T-helper 1 cell treated with Interleukin-12 subunit alpha and Interleukin-12 subunit beta and Interleukin-4 antibody, amounts not matched to agents 30 μg/mL and 1 μg/mL, for 36 hours (primary cell): ENCODE measurements around the gene EPS8.
"Not testable (repeated sequence)": the region's sequence is repeated elsewhere in the genome, so short reads cannot be mapped to it uniquely, and the experiment has no call there.

Experiments used
- H3K27ac Mint-ChIP-seq: one replicate; pipeline ENCODE4 v1.8.0; 2021; ENCODE audit warnings: mild to moderate bottlenecking, mixed read lengths
- H3K27me3 Mint-ChIP-seq: one replicate; pipeline ENCODE4 v1.8.0; 2021; ENCODE audit warnings: low read depth, mixed read lengths
- H3K36me3 Mint-ChIP-seq: one replicate; pipeline ENCODE4 v1.8.0; 2021; ENCODE audit warnings: low read depth, mixed read lengths
- H3K4me1 Mint-ChIP-seq: one replicate; pipeline ENCODE4 v1.8.0; 2021; ENCODE audit warnings: low read depth, mixed read lengths
- H3K4me3 Mint-ChIP-seq: one replicate; pipeline ENCODE4 v1.8.0; 2021; ENCODE audit warnings: mild to moderate bottlenecking, moderate library complexity, mixed read lengths
- H3K9me3 Mint-ChIP-seq: one replicate; pipeline ENCODE4 v1.8.0; 2021; ENCODE audit warnings: mixed read lengths

EPS8 gene

GRCh38 chr12:15629108-15629507 is 160.1 kb downstream of the EPS8 start:
- H3K27me3 Mint-ChIP-seq, result peaks cover 9% of the 10 kb centered on the region
- H3K9me3 Mint-ChIP-seq, result no peaks in the 10 kb centered on the region
- H3K4me3 Mint-ChIP-seq, result no peak overlapping the region
- H3K27ac Mint-ChIP-seq, result no peak overlapping the region
- H3K4me1 Mint-ChIP-seq, result peaks cover 2% of the 10 kb centered on the region
- H3K36me3 Mint-ChIP-seq, result no peaks in the 10 kb centered on the region

GRCh38 chr12:15627995-15628945 is 160.9 kb downstream of the EPS8 start:
- no peak overlapping the region for H3K27ac Mint-ChIP-seq
- peaks cover 2% of the 10 kb centered on the region for H3K4me1 Mint-ChIP-seq
- H3K27me3 Mint-ChIP-seq, result peaks cover 4% of the 10 kb centered on the region
- H3K4me3 Mint-ChIP-seq, result no peak overlapping the region
- no peaks in the 10 kb centered on the region for H3K36me3 Mint-ChIP-seq
- no peaks in the 10 kb centered on the region for H3K9me3 Mint-ChIP-seq

GRCh38 chr12:15625075-15625474 is 164.1 kb downstream of the EPS8 start:
- peaks cover 2% of the 10 kb centered on the region for H3K27me3 Mint-ChIP-seq
- no peak overlapping the region for H3K27ac Mint-ChIP-seq
- no peak overlapping the region for H3K4me3 Mint-ChIP-seq
- no peaks in the 10 kb centered on the region for H3K36me3 Mint-ChIP-seq
- H3K4me1 Mint-ChIP-seq, result peaks cover 2% of the 10 kb centered on the region
- no peaks in the 10 kb centered on the region for H3K9me3 Mint-ChIP-seq

- H3K4me3 Mint-ChIP-seq, result no peak overlapping the region
- H3K4me1 Mint-ChIP-seq, result no peaks in the 10 kb centered on the region
- H3K36me3 Mint-ChIP-seq, result no peaks in the 10 kb centered on the region
- no peak overlapping the region for H3K27ac Mint-ChIP-seq
- no peaks in the 10 kb centered on the region for H3K9me3 Mint-ChIP-seq
- H3K27me3 Mint-ChIP-seq, result peaks cover 2% of the 10 kb centered on the region
Observed at GRCh38 chr12:15620741-15621539, 168.2 kb downstream of the EPS8 start.

GRCh38 chr12:15616495-15616894 is 172.7 kb downstream of the EPS8 start:
- not testable (repeated sequence) for H3K4me1 Mint-ChIP-seq, H3K27ac Mint-ChIP-seq, H3K9me3 Mint-ChIP-seq, H3K27me3 Mint-ChIP-seq, H3K36me3 Mint-ChIP-seq, H3K4me3 Mint-ChIP-seq

- no peaks in the 10 kb centered on the region for H3K9me3 Mint-ChIP-seq
- no peak overlapping the region for H3K4me3 Mint-ChIP-seq
- no peak overlapping the region for H3K27ac Mint-ChIP-seq
- H3K4me1 Mint-ChIP-seq, result no peaks in the 10 kb centered on the region
- H3K27me3 Mint-ChIP-seq, result peaks cover 8% of the 10 kb centered on the region
- no peaks in the 10 kb centered on the region for H3K36me3 Mint-ChIP-seq
Observed at GRCh38 chr12:15613981-15614380, 175.2 kb downstream of the EPS8 start.

GRCh38 chr12:15608941-15609340 is 180.2 kb downstream of the EPS8 start:
- Mint-ChIP-seq H3K36me3 (no peaks in the 10 kb centered on the region), H3K27me3 (peaks cover under 1% of the 10 kb centered on the region), H3K4me1 (no peaks in the 10 kb centered on the region), H3K27ac (no peak overlapping the region), H3K4me3 (no peak overlapping the region), H3K9me3 (no peaks in the 10 kb centered on the region)

GRCh38 chr12:15608406-15608805 is 180.8 kb downstream of the EPS8 start:
- no peaks in the 10 kb centered on the region for H3K27me3 Mint-ChIP-seq
- H3K9me3 Mint-ChIP-seq, result no peaks in the 10 kb centered on the region
- H3K36me3 Mint-ChIP-seq, result no peaks in the 10 kb centered on the region
- no peaks in the 10 kb centered on the region for H3K4me1 Mint-ChIP-seq
- H3K27ac Mint-ChIP-seq, result no peak overlapping the region
- no peak overlapping the region for H3K4me3 Mint-ChIP-seq

- no peak overlapping the region for H3K27ac Mint-ChIP-seq
- H3K27me3 Mint-ChIP-seq, result no peaks in the 10 kb centered on the region
- no peaks in the 10 kb centered on the region for H3K9me3 Mint-ChIP-seq
- no peak overlapping the region for H3K4me3 Mint-ChIP-seq
- H3K4me1 Mint-ChIP-seq, result no peaks in the 10 kb centered on the region
- H3K36me3 Mint-ChIP-seq, result no peaks in the 10 kb centered on the region
Observed at GRCh38 chr12:15605881-15606590, 183.2 kb downstream of the EPS8 start.

GRCh38 chr12:15603474-15604085 is 185.6 kb downstream of the EPS8 start:
- Mint-ChIP-seq H3K4me1 (no peaks in the 10 kb centered on the region), H3K4me3 (no peak overlapping the region), H3K27ac (no peak overlapping the region), H3K36me3 (no peaks in the 10 kb centered on the region), H3K9me3 (no peaks in the 10 kb centered on the region), H3K27me3 (no peaks in the 10 kb centered on the region)

- H3K27ac Mint-ChIP-seq, result no peak overlapping the region
- H3K9me3 Mint-ChIP-seq, result no peaks in the 10 kb centered on the region
- no peaks in the 10 kb centered on the region for H3K36me3 Mint-ChIP-seq
- no peaks in the 10 kb centered on the region for H3K4me1 Mint-ChIP-seq
- no peaks in the 10 kb centered on the region for H3K27me3 Mint-ChIP-seq
- H3K4me3 Mint-ChIP-seq, result no peak overlapping the region
Observed at GRCh38 chr12:15602051-15602672, 187.0 kb downstream of the EPS8 start.

GRCh38 chr12:15601210-15601800 is 187.9 kb downstream of the EPS8 start:
- no peak overlapping the region for H3K27ac Mint-ChIP-seq
- H3K9me3 Mint-ChIP-seq, result no peaks in the 10 kb centered on the region
- H3K4me3 Mint-ChIP-seq, result no peak overlapping the region
- no peaks in the 10 kb centered on the region for H3K27me3 Mint-ChIP-seq
- no peaks in the 10 kb centered on the region for H3K36me3 Mint-ChIP-seq
- no peaks in the 10 kb centered on the region for H3K4me1 Mint-ChIP-seq

GRCh38 chr12:15600223-15600935 is 188.8 kb downstream of the EPS8 start:
- Mint-ChIP-seq H3K4me1 (no peaks in the 10 kb centered on the region), H3K27ac (no peak overlapping the region)

More at GRCh38 chr12:15600223-15600935, 188.8 kb downstream of the EPS8 start:
- Mint-ChIP-seq H3K9me3 (no peaks in the 10 kb centered on the region), H3K4me3 (no peak overlapping the region), H3K27me3 (no peaks in the 10 kb centered on the region), H3K36me3 (no peaks in the 10 kb centered on the region)
